SK-N-SH treated with all-trans-retinoic acid at 6 μM for 48 hours (cell line): ENCODE measurements around the gene RUFY4.

Experiments
- ATAC-seq: fragments of 200-7000 bp; cut with Tn5 transposase; 3 replicates; pipeline ENCODE4 v1.9.1; 2020; ENCODE audit warnings: mild to moderate bottlenecking, moderate library complexity
- BACH2 ChIP-seq: fragments of 250-450 bp; sonication (Bioruptor Pico); IDR thresholded peaks from 2 replicates; pipeline ENCODE4 v1.9.0; 2021; ENCODE audit warnings: mild to moderate bottlenecking, borderline replicate concordance
- CSDC2 ChIP-seq: fragments of 250-450 bp; sonication (Bioruptor Pico); IDR thresholded peaks from 2 replicates; pipeline ENCODE4 v1.5.0; 2020; ENCODE audit warnings: mild to moderate bottlenecking, moderate library complexity
- ESRRG ChIP-seq: fragments of 250-450 bp; sonication (Bioruptor Pico); IDR thresholded peaks from 2 replicates; pipeline ENCODE4 v1.6.1; 2021; ENCODE audit warnings: mild to moderate bottlenecking
- ISL1 ChIP-seq: fragments of 250-450 bp; sonication (Bioruptor Pico); IDR thresholded peaks from 2 replicates; pipeline ENCODE4 v2.1.2; 2022; ENCODE audit warnings: mild to moderate bottlenecking, moderate library complexity
- PPARA ChIP-seq: fragments of 250-450 bp; sonication (Bioruptor Pico); IDR thresholded peaks from 2 replicates; pipeline ENCODE4 v1.5.0; 2020; ENCODE audit warnings: mild to moderate bottlenecking, borderline replicate concordance
- SNAI2 ChIP-seq: fragments of 250-450 bp; sonication (Bioruptor Pico); IDR thresholded peaks from 2 replicates; pipeline ENCODE4 v1.5.0; 2020; ENCODE audit warnings: mild to moderate bottlenecking, moderate library complexity
- TCF4 ChIP-seq: fragments of 250-450 bp; sonication (Bioruptor Pico); IDR thresholded peaks from 2 replicates; pipeline ENCODE4 v1.8.0; 2021; ENCODE audit warnings: mild to moderate bottlenecking, moderate library complexity, borderline replicate concordance
- TOX ChIP-seq: fragments of 250-450 bp; sonication (Bioruptor Pico); IDR thresholded peaks from 2 replicates; pipeline ENCODE4 v1.8.0; 2021; ENCODE audit warnings: mild to moderate bottlenecking, moderate library complexity, borderline replicate concordance
- ZC3H10 ChIP-seq: fragments of 250-450 bp; sonication (Bioruptor Pico); IDR thresholded peaks from 2 replicates; pipeline ENCODE4 v1.5.1; 2021; ENCODE audit warnings: mild to moderate bottlenecking, moderate library complexity
- ZFP30 ChIP-seq: fragments of 450-650 bp; formaldehyde crosslinking; IDR thresholded peaks from 2 replicates; pipeline ENCODE4 v1.5.0; 2022; ENCODE audit warnings: mild to moderate bottlenecking, moderate library complexity
- ZNF565 ChIP-seq: fragments of 450-650 bp; formaldehyde crosslinking; conservative IDR thresholded peaks from 2 replicates; pipeline ENCODE4 v1.5.0; 2020; ENCODE audit warnings: low read depth, mild to moderate bottlenecking, moderate library complexity
- ZNF70 ChIP-seq: fragments of 450-650 bp; formaldehyde crosslinking; IDR thresholded peaks from 2 replicates; pipeline ENCODE4 v1.5.0; 2020; ENCODE audit warnings: mild to moderate bottlenecking, moderate library complexity
- ZNF8 ChIP-seq: fragments of 450-650 bp; formaldehyde crosslinking; IDR thresholded peaks from 2 replicates; pipeline ENCODE4 v1.5.0; 2020; ENCODE audit warnings: mild to moderate bottlenecking, moderate library complexity
- TF ChIP-seq, protein P1 (sequence below): fragments of 250-450 bp; sonication (Bioruptor Pico); IDR thresholded peaks from 2 replicates; pipeline ENCODE4 v1.5.1; 2020; ENCODE audit warnings: low read depth, mild to moderate bottlenecking, moderate library complexity
- TF ChIP-seq, protein P2 (sequence below): fragments of 250-450 bp; sonication (Bioruptor Pico); IDR thresholded peaks from 2 replicates; pipeline ENCODE4 v1.5.1; 2021; ENCODE audit warnings: mild to moderate bottlenecking, moderate library complexity
- TF ChIP-seq, protein P3 (sequence below): fragments of 250-450 bp; sonication (Bioruptor Pico); IDR thresholded peaks from 2 replicates; pipeline ENCODE4 v1.5.0; 2020; ENCODE audit warnings: mild to moderate bottlenecking, moderate library complexity
- TF ChIP-seq, protein P4 (sequence below): fragments of 250-450 bp; sonication (Bioruptor Pico); IDR thresholded peaks from 2 replicates; pipeline ENCODE4 v1.8.0; 2021; ENCODE audit warnings: low read depth, mild to moderate bottlenecking, moderate library complexity, borderline replicate concordance
- TF ChIP-seq, protein P5 (sequence below): fragments of 250-450 bp; sonication (Bioruptor Pico); IDR thresholded peaks from 2 replicates; pipeline ENCODE4 v1.8.0; 2020; ENCODE audit warnings: mild to moderate bottlenecking, moderate library complexity, borderline replicate concordance

The RUFY4 gene

DNA sequence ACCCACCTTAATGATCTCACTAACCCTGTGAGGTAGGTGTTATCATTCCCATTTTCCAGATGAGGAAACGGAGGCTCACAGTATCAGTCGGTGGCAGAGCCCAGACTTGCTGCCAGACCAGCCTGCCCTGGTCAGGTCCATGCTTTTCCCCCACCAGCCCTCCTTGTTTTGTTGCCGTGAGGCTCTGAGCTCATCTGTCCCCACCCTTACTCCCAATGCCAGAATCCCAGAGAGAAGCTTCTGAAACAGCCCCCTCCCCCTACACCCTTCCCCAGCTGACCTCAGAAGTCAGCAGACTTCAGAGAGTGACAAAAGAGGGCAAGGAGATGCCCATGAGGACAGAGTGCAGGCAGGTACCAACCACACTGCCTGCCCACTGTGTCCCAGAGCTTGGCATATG is 45.4 kb upstream of the RUFY4 start:
- no peak for ATAC-seq
- TF ChIP-seq, protein P1, sequence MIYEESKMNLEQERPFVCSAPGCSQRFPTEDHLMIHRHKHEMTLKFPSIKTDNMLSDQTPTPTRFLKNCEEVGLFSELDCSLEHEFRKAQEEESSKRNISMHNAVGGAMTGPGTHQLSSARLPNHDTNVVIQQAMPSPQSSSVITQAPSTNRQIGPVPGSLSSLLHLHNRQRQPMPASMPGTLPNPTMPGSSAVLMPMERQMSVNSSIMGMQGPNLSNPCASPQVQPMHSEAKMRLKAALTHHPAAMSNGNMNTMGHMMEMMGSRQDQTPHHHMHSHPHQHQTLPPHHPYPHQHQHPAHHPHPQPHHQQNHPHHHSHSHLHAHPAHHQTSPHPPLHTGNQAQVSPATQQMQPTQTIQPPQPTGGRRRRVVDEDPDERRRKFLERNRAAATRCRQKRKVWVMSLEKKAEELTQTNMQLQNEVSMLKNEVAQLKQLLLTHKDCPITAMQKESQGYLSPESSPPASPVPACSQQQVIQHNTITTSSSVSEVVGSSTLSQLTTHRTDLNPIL (CRISPR knock-in tag) = no peak
- TF ChIP-seq BACH2 (CRISPR knock-in tag) = no peak
- TF ChIP-seq ZNF565 (CRISPR knock-in tag) = no peak
- no peak for TF ChIP-seq TCF4 (CRISPR knock-in tag)
- no peak for TF ChIP-seq ESRRG (CRISPR knock-in tag)
- TF ChIP-seq, protein P2, sequence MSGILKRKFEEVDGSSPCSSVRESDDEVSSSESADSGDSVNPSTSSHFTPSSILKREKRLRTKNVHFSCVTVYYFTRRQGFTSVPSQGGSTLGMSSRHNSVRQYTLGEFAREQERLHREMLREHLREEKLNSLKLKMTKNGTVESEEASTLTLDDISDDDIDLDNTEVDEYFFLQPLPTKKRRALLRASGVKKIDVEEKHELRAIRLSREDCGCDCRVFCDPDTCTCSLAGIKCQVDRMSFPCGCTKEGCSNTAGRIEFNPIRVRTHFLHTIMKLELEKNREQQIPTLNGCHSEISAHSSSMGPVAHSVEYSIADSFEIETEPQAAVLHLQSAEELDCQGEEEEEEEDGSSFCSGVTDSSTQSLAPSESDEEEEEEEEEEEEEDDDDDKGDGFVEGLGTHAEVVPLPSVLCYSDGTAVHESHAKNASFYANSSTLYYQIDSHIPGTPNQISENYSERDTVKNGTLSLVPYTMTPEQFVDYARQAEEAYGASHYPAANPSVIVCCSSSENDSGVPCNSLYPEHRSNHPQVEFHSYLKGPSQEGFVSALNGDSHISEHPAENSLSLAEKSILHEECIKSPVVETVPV (CRISPR knock-in tag) = no peak
- no peak for TF ChIP-seq SNAI2 (CRISPR knock-in tag)
- TF ChIP-seq PPARA (CRISPR knock-in tag) = no peak
- no peak for TF ChIP-seq TOX
- TF ChIP-seq CSDC2 (CRISPR knock-in tag) = no peak
- TF ChIP-seq, protein P3, sequence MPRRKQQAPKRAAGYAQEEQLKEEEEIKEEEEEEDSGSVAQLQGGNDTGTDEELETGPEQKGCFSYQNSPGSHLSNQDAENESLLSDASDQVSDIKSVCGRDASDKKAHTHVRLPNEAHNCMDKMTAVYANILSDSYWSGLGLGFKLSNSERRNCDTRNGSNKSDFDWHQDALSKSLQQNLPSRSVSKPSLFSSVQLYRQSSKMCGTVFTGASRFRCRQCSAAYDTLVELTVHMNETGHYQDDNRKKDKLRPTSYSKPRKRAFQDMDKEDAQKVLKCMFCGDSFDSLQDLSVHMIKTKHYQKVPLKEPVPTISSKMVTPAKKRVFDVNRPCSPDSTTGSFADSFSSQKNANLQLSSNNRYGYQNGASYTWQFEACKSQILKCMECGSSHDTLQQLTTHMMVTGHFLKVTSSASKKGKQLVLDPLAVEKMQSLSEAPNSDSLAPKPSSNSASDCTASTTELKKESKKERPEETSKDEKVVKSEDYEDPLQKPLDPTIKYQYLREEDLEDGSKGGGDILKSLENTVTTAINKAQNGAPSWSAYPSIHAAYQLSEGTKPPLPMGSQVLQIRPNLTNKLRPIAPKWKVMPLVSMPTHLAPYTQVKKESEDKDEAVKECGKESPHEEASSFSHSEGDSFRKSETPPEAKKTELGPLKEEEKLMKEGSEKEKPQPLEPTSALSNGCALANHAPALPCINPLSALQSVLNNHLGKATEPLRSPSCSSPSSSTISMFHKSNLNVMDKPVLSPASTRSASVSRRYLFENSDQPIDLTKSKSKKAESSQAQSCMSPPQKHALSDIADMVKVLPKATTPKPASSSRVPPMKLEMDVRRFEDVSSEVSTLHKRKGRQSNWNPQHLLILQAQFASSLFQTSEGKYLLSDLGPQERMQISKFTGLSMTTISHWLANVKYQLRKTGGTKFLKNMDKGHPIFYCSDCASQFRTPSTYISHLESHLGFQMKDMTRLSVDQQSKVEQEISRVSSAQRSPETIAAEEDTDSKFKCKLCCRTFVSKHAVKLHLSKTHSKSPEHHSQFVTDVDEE (CRISPR knock-in tag) = no peak
- no peak for TF ChIP-seq ZNF70 (CRISPR knock-in tag)
- TF ChIP-seq ZFP30 (CRISPR knock-in tag) = no peak
- TF ChIP-seq, protein P4, sequence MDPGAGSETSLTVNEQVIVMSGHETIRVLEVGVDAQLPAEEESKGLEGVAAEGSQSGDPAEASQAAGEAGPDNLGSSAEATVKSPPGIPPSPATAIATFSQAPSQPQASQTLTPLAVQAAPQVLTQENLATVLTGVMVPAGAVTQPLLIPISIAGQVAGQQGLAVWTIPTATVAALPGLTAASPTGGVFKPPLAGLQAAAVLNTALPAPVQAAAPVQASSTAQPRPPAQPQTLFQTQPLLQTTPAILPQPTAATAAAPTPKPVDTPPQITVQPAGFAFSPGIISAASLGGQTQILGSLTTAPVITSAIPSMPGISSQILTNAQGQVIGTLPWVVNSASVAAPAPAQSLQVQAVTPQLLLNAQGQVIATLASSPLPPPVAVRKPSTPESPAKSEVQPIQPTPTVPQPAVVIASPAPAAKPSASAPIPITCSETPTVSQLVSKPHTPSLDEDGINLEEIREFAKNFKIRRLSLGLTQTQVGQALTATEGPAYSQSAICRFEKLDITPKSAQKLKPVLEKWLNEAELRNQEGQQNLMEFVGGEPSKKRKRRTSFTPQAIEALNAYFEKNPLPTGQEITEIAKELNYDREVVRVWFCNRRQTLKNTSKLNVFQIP (CRISPR knock-in tag) = no peak

DNA sequence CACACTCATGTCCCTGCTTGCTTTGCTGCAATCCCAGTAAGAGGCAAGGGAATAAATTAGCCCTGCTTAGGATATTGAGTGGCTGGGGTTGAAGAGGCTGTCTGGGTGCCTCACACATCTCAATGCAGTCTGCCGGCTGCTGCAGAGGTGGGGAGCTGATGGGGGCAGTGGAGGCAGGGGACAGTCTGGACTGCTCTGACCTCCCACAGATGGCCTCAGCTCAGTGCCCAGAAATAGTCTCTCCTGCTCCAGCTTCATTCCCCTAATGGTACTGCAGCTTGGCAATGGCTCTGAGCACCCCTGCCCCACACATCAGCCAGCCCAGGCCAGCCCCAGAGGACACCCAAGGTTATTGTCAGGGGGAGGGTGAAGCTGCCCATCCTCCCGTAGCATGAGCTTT is 44.7 kb upstream of the RUFY4 start:
- ATAC-seq = peak; percentile 9; the same call in 1 of the 3 replicates
- TF ChIP-seq TCF4 (CRISPR knock-in tag) (no peak), TOX (no peak), ZNF8 (CRISPR knock-in tag) (no peak), ZNF565 (CRISPR knock-in tag) (no peak), ZC3H10 (no peak), ISL1 (CRISPR knock-in tag) (no peak), ESRRG (CRISPR knock-in tag) (no peak), BACH2 (CRISPR knock-in tag) (no peak)
- TF ChIP-seq, protein P1 (CRISPR knock-in tag) = no peak
- TF ChIP-seq, protein P2 (CRISPR knock-in tag) = no peak
- TF ChIP-seq, protein P5, sequence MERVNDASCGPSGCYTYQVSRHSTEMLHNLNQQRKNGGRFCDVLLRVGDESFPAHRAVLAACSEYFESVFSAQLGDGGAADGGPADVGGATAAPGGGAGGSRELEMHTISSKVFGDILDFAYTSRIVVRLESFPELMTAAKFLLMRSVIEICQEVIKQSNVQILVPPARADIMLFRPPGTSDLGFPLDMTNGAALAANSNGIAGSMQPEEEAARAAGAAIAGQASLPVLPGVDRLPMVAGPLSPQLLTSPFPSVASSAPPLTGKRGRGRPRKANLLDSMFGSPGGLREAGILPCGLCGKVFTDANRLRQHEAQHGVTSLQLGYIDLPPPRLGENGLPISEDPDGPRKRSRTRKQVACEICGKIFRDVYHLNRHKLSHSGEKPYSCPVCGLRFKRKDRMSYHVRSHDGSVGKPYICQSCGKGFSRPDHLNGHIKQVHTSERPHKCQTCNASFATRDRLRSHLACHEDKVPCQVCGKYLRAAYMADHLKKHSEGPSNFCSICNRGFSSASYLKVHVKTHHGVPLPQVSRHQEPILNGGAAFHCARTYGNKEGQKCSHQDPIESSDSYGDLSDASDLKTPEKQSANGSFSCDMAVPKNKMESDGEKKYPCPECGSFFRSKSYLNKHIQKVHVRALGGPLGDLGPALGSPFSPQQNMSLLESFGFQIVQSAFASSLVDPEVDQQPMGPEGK (CRISPR knock-in tag) = no peak
- TF ChIP-seq, all 23 proteins: peak for 0
